ENCODE data around the gene KDM2A.

The KDM2A gene

GRCh38 chr11:67284811-67285540 is 165.9 kb downstream of the KDM2A start:
- no peak for DNase-seq (ENCODE audit: low read depth, low spot score)

- DNase-seq (ENCODE audit: low read depth, low spot score): no peak
These were observed 166.8 kb downstream of the KDM2A start for GRCh38 chr11:67285541-67286498.

GRCh38 chr11:67286621-67287333 is 167.7 kb downstream of the KDM2A start:
- DNase-seq (ENCODE audit: low read depth, low spot score): no peak

GRCh38 chr11:67287355-67288197 is 168.5 kb downstream of the KDM2A start:
- DNase-seq (ENCODE audit: low read depth, low spot score): no peak

GRCh38 chr11:67288198-67288451 is 169.1 kb downstream of the KDM2A start:
- no peak for DNase-seq (ENCODE audit: low read depth, low spot score)

- peak; percentile 81 for DNase-seq (ENCODE audit: low read depth, low spot score)
These were observed 169.6 kb downstream of the KDM2A start for GRCh38 chr11:67288452-67289225.

GRCh38 chr11:67289226-67289650 is 170.2 kb downstream of the KDM2A start, which contains the start of gene ANKRD13D:
Gene ANKRD13D, plus strand, starts transcription at chr11:67289303. Its CDS starts 158 bp downstream, at chr11:67289461.
- DNase-seq (ENCODE audit: low read depth, low spot score): no peak

- no peak for DNase-seq (ENCODE audit: low read depth, low spot score)
These were observed 170.8 kb downstream of the KDM2A start for GRCh38 chr11:67289651-67290479.

GRCh38 chr11:67290801-67291200 is 171.7 kb downstream of the KDM2A start:
- no peak for DNase-seq (ENCODE audit: low read depth, low spot score)

GRCh38 chr11:67291481-67292381 is 172.7 kb downstream of the KDM2A start:
- no peak for DNase-seq (ENCODE audit: low read depth, low spot score)

GRCh38 chr11:67292671-67293070 is 173.6 kb downstream of the KDM2A start:
- DNase-seq (ENCODE audit: low read depth, low spot score): no peak

- DNase-seq (ENCODE audit: low read depth, low spot score): no peak
These were observed 174.0 kb downstream of the KDM2A start for GRCh38 chr11:67293090-67293489.

GRCh38 chr11:67295846-67296245 is 176.8 kb downstream of the KDM2A start:
- DNase-seq (ENCODE audit: low read depth, low spot score): no peak

GRCh38 chr11:67298786-67299185 is 179.7 kb downstream of the KDM2A start:
- DNase-seq (ENCODE audit: low read depth, low spot score): no peak

GRCh38 chr11:67299471-67300191 is 180.6 kb downstream of the KDM2A start:
- no peak for DNase-seq (ENCODE audit: low read depth, low spot score)

- no peak for DNase-seq (ENCODE audit: low read depth, low spot score)
These were observed 181.2 kb downstream of the KDM2A start for GRCh38 chr11:67300256-67300755.

- DNase-seq (ENCODE audit: low read depth, low spot score): no peak
These were observed 181.8 kb downstream of the KDM2A start for GRCh38 chr11:67300756-67301312.

Measured in activated naive CD8-positive, alpha-beta T cell treated with anti-CD3 and anti-CD28 coated beads, Interleukin-2, amount 50 U/mL, for 16 hours (primary cell).